HEK293T (cell line): ENCODE data around the gene TCEANC2.

Experiments used
- CTCF ChIA-PET: fragments of 350-600 bp; formaldehyde crosslinking; extraction: SDS; loops from one replicate; lab custom pipeline; 2021; ENCODE audit warnings: antibody characterized with exemption, inconsistent platforms; lab: Yijun Ruan, JAX
- POLR2A ChIA-PET: fragments of 350-600 bp; formaldehyde crosslinking; extraction: SDS; loops from one replicate; lab custom pipeline; 2020; ENCODE audit warnings: antibody characterized with exemption, inconsistent platforms; lab: Yijun Ruan, JAX
- DNase-seq: peaks from one replicate; pipeline ENCODE4 v3.0.0; 2012; ENCODE audit warnings: mixed read lengths; ENCODE audit errors: extremely low spot score
- ARNT ChIP-seq: fragments of 450-650 bp; IDR thresholded peaks from 2 replicates; pipeline ENCODE4 v1.6.1; 2017; ENCODE audit warnings: mild to moderate bottlenecking
- BHLHE40 ChIP-seq: fragments of 450-650 bp; IDR thresholded peaks from 2 replicates; pipeline ENCODE4 v1.6.1; 2016; ENCODE audit warnings: mild to moderate bottlenecking, moderate library complexity, borderline replicate concordance
- CTBP1 ChIP-seq: fragments of 450-650 bp; IDR thresholded peaks from 2 replicates; pipeline ENCODE4 v1.6.1; 2016; ENCODE audit warnings: borderline replicate concordance
- ELF4 ChIP-seq: fragments of 450-650 bp; IDR thresholded peaks from 2 replicates; pipeline ENCODE4 v1.6.1; 2017; ENCODE audit warnings: antibody characterized with exemption
- FOXA1 ChIP-seq: fragments of 450-650 bp; IDR thresholded peaks from 2 replicates; pipeline ENCODE4 v1.6.1; 2016; ENCODE audit warnings: mild to moderate bottlenecking
- FOXK2 ChIP-seq: fragments of 450-650 bp; IDR thresholded peaks from 2 replicates; pipeline ENCODE4 v1.6.1; 2016; ENCODE audit warnings: mild to moderate bottlenecking
- FOXM1 ChIP-seq: fragments of 450-650 bp; IDR thresholded peaks from 2 replicates; pipeline ENCODE4 v1.6.1; 2017; ENCODE audit warnings: mild to moderate bottlenecking, borderline replicate concordance
- HDGF ChIP-seq: fragments of 450-650 bp; IDR thresholded peaks from 2 replicates; pipeline ENCODE4 v1.6.1; 2017; ENCODE audit warnings: antibody characterized with exemption, borderline replicate concordance
- L3MBTL2 ChIP-seq: fragments of 450-650 bp; conservative IDR thresholded peaks from 2 replicates; pipeline ENCODE4 v1.6.1; 2016; ENCODE audit warnings: mild to moderate bottlenecking
- LEF1 ChIP-seq: fragments of 450-650 bp; IDR thresholded peaks from 2 replicates; pipeline ENCODE4 v1.6.1; 2017; ENCODE audit warnings: mild to moderate bottlenecking, borderline replicate concordance
- NFRKB ChIP-seq: fragments of 450-650 bp; IDR thresholded peaks from 2 replicates; pipeline ENCODE4 v1.6.1; 2016; ENCODE audit warnings: mild to moderate bottlenecking, moderate library complexity
- SP1 ChIP-seq: fragments of 450-650 bp; IDR thresholded peaks from 2 replicates; pipeline ENCODE4 v1.6.1; 2017
- SUZ12 ChIP-seq: fragments of 450-650 bp; IDR thresholded peaks from 2 replicates; pipeline ENCODE4 v1.6.1; 2016; ENCODE audit warnings: mild to moderate bottlenecking
- TARDBP ChIP-seq: fragments of 450-650 bp; IDR thresholded peaks from 2 replicates; pipeline ENCODE4 v1.6.1; 2016
- ZNF384 ChIP-seq: fragments of 450-650 bp; IDR thresholded peaks from 2 replicates; pipeline ENCODE4 v1.6.1; 2016
- TF ChIP-seq, protein P1 (sequence below): fragments of 450-650 bp; IDR thresholded peaks from 2 replicates; pipeline ENCODE4 v1.6.1; 2016

The TCEANC2 gene

DNA sequence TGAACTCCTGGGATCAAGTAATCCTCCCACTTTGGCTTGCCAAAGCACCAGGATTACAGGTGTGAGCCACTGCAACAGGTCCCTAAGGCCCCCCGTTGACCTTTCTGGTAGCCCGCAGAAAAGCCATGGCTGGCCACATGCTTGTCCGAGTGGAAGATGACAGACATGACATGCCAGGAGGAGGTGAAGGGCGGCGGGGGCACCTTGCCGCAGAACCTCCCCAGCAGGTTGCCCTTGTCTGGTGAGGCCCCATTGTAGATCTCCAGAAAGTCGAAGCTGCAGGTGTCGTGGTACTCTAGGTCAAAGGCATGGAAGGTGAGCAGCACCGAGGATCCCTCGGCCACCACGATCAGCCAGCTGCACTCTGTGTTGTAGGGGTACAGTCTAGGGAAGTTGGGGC lies 91.0 kb downstream of the TCEANC2 start:
- TF ChIP-seq BHLHE40 = no peak
- no peak for TF ChIP-seq SUZ12
- TF ChIP-seq CTBP1 = no peak
- TF ChIP-seq NFRKB = no peak
- TF ChIP-seq, protein P1, sequence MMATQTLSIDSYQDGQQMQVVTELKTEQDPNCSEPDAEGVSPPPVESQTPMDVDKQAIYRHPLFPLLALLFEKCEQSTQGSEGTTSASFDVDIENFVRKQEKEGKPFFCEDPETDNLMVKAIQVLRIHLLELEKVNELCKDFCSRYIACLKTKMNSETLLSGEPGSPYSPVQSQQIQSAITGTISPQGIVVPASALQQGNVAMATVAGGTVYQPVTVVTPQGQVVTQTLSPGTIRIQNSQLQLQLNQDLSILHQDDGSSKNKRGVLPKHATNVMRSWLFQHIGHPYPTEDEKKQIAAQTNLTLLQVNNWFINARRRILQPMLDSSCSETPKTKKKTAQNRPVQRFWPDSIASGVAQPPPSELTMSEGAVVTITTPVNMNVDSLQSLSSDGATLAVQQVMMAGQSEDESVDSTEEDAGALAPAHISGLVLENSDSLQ = no peak
- TF ChIP-seq FOXA1 = no peak
- no peak for TF ChIP-seq ZNF384
- TF ChIP-seq ARNT = no peak
- no peak for TF ChIP-seq LEF1
- no peak for TF ChIP-seq FOXM1
- no peak for TF ChIP-seq L3MBTL2
- TF ChIP-seq HDGF = no peak
- no peak for TF ChIP-seq FOXK2
- TF ChIP-seq ELF4 = no peak
- no peak for TF ChIP-seq SP1
- no peak for DNase-seq
- ChIA-PET CTCF (no interaction called here), POLR2A (no interaction called here)

DNA sequence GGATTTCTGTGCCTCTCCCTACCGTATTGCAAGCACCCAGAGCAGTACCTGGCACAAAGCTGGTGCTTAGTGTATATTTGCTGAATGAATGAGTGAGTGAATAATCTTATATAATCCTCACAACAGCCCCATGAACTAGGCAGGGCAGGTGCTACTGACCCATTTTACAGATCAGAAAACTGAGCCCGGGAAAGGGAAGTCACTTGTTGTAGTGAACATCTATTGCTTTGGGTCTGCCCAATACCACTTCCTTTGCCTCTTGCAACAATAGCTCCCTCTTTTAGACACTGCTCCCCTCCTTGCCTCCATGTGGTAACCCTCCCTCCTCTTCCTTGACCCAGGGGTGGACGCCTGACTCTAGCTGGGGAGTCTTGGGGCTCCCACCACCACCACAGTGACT lies 96.3 kb downstream of the TCEANC2 start:
- TF ChIP-seq BHLHE40 = no peak
- TF ChIP-seq FOXA1 = no peak
- TF ChIP-seq ELF4 = no peak
- TF ChIP-seq CTBP1 = no peak
- TF ChIP-seq NFRKB = no peak
- TF ChIP-seq TARDBP = no peak
- TF ChIP-seq FOXM1 = no peak
- TF ChIP-seq HDGF = no peak
- TF ChIP-seq, protein P1 = no peak
- no peak for TF ChIP-seq ZNF384
- no peak for TF ChIP-seq SP1
- TF ChIP-seq LEF1 = no peak
- no peak for TF ChIP-seq FOXK2
- no peak for TF ChIP-seq ARNT
- no peak for TF ChIP-seq SUZ12
- no peak for TF ChIP-seq L3MBTL2
- ChIA-PET POLR2A (no interaction called here), CTCF (no interaction called here)
- no peak for DNase-seq

DNA sequence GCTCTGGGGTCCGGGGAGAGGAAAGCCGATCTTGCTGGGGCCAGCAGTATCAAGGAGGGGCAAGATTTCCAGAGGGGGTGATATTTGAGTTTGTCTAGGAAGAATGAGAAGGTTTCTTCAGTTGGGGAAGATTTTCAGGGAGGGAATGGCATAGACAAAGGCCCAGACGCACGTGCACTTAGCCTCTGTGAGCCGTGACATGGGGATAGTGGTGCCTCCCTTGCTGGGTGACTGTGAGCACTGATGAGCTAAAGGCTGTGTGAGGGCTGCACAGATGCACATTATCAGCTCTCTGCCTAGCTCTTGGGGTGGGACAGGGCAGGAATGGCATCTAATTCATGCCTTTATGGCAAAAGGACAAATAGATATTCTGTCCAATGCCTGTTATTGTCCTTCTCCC lies 97.6 kb downstream of the TCEANC2 start:
- no peak for DNase-seq
- TF ChIP-seq ZNF384 (no peak), LEF1 (no peak), HDGF (no peak), CTBP1 (no peak), FOXA1 (no peak), SP1 (no peak), SUZ12 (no peak), L3MBTL2 (no peak), NFRKB (no peak), ELF4 (no peak), FOXM1 (no peak), ARNT (no peak), TARDBP (no peak), BHLHE40 (no peak), FOXK2 (no peak)
- TF ChIP-seq, protein P1 = no peak
- POLR2A ChIA-PET = no interaction called here
- CTCF ChIA-PET = no interaction called here

DNA sequence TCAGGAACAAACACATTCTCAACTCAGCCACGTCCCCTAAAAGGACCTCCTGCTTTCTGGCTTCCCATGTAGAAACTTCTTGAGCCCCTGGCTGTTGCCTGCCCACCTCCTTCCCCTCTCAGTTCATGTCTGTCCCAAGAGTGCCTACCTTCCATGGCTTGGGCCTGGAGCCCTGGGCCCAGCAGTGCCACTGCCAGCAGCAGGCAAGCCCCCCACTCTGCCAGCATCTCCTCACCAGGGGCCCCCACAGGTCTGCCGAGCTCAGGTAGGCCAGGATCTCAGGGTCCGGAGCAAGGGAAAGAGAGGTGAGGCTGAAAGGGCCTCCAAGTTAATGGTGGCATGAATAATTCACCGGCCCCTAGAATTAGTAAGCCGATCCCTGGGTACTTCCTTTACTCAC lies 99.3 kb downstream of the TCEANC2 start, which contains the start of gene CDCP2:
TSS of gene CDCP2 (minus strand) at position 305 of the 400 bp plus-strand sequence. CDS start at position 227, 78 bp downstream.
- CTCF ChIA-PET = no interaction called here
- DNase-seq = no peak
- no peak for TF ChIP-seq ELF4
- TF ChIP-seq HDGF = no peak
- TF ChIP-seq BHLHE40 = no peak
- no peak for TF ChIP-seq SUZ12
- no peak for TF ChIP-seq SP1
- no peak for TF ChIP-seq FOXA1
- TF ChIP-seq FOXK2 = no peak
- no peak for TF ChIP-seq NFRKB
- no peak for TF ChIP-seq ZNF384
- no peak for TF ChIP-seq ARNT
- TF ChIP-seq, protein P1 = no peak
- no peak for TF ChIP-seq LEF1
- no peak for TF ChIP-seq L3MBTL2
- TF ChIP-seq FOXM1 = no peak
- TF ChIP-seq CTBP1 = no peak
- TF ChIP-seq TARDBP = no peak
- POLR2A ChIA-PET = no interaction called here

DNA sequence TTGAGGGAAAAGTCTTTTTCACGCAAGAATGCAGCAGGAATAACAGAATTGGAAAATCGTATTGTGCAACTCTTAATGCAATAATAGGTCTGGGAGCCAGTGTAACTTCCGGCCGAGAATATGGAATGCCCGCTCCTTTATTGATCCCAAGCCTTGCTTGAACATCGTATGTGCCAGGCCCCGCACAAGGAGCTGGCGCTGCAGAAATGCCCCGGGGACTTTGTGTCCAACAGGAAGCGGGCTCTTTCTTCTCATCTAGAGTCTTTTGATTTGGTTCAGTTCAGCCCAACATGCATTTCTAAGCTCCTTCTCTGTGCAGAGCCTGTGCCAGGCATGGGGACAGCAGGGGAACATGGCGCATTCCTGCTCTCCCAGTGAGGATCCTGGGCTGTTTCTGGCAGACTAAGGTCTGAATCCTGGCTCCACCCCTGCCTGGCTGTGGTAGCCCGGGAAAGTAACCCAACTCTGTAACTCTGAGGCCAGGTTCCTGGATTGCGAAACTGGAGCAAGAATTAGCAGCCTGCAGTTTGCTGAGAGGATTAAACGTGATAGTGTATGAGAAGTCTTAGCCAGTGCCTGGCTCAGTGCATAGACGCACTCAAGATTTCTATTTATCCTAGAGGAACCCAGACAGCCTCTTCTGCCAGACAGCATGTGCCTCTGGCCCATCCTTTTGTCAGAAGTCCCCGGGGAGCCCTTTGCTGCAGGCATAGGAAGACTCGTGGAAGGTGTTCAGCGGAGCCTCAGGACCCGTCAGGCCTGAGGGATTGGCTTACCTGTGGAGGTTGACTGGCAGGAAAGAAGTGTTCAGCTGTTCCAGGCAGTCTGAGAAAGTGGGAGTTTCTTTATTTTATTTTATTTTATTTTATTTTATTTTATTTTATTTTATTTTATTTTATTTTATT lies 100.4 kb downstream of the TCEANC2 start:
- CTCF ChIA-PET = no interaction called here
- POLR2A ChIA-PET = no interaction called here
- DNase-seq = peak; percentile 48
- no peak for TF ChIP-seq ZNF384
- no peak for TF ChIP-seq SUZ12
- TF ChIP-seq NFRKB = no peak
- no peak for TF ChIP-seq HDGF
- TF ChIP-seq BHLHE40 = no peak
- no peak for TF ChIP-seq LEF1
- TF ChIP-seq CTBP1 = no peak
- no peak for TF ChIP-seq ARNT
- TF ChIP-seq SP1 = no peak
- TF ChIP-seq FOXA1 = no peak
- no peak for TF ChIP-seq L3MBTL2
- TF ChIP-seq, protein P1 = no peak
- no peak for TF ChIP-seq ELF4
- TF ChIP-seq FOXM1 = no peak
- no peak for TF ChIP-seq TARDBP
